HG03060 (cell line): ENCODE data around the gene DNAH9.

Experiments
- ATAC-seq: cut with Tn5 transposase; IDR thresholded peaks from one replicate; pipeline ENCODE4 v1.9.1; 2021; ENCODE audit warnings: low read depth, moderate number of reproducible peaks; ENCODE audit not compliant: unreplicated experiment

DNAH9 gene

GRCh38 chr17:11738151-11738550 lies 139.9 kb downstream of the DNAH9 start:
- no peak for ATAC-seq

- ATAC-seq, result no peak
Measured at GRCh38 chr17:11739351-11739750, 141.1 kb downstream of the DNAH9 start.

- no peak for ATAC-seq
Measured at GRCh38 chr17:11739848-11740247, 141.6 kb downstream of the DNAH9 start.

GRCh38 chr17:11742886-11743285 lies 144.6 kb downstream of the DNAH9 start:
- no peak for ATAC-seq

- no peak for ATAC-seq
Measured at GRCh38 chr17:11744696-11745095, 146.4 kb downstream of the DNAH9 start.

GRCh38 chr17:11747441-11747840 lies 149.2 kb downstream of the DNAH9 start:
- ATAC-seq, result no peak

GRCh38 chr17:11757815-11758214 lies 159.5 kb downstream of the DNAH9 start:
- ATAC-seq, result no peak

- no peak for ATAC-seq
Measured at GRCh38 chr17:11768106-11768505, 169.8 kb downstream of the DNAH9 start.

GRCh38 chr17:11768981-11769380 lies 170.7 kb downstream of the DNAH9 start:
- ATAC-seq, result no peak

- ATAC-seq, result no peak
Measured at GRCh38 chr17:11772031-11772430, 173.8 kb downstream of the DNAH9 start.

GRCh38 chr17:11779892-11780291 lies 181.6 kb downstream of the DNAH9 start:
- ATAC-seq, result no peak

GRCh38 chr17:11780621-11781020 lies 182.4 kb downstream of the DNAH9 start:
- no peak for ATAC-seq

GRCh38 chr17:11786711-11787438 lies 188.6 kb downstream of the DNAH9 start:
- no peak for ATAC-seq

GRCh38 chr17:11795906-11796305 lies 197.6 kb downstream of the DNAH9 start:
- ATAC-seq, result no peak

GRCh38 chr17:11797803-11798202 lies 199.5 kb downstream of the DNAH9 start:
- no peak for ATAC-seq

GRCh38 chr17:11803231-11803969 lies 205.1 kb downstream of the DNAH9 start:
- ATAC-seq, result no peak

GRCh38 chr17:11805138-11805537 lies 206.9 kb downstream of the DNAH9 start:
- no peak for ATAC-seq

GRCh38 chr17:11805952-11806351 lies 207.7 kb downstream of the DNAH9 start:
- ATAC-seq, result no peak

GRCh38 chr17:11807606-11808005 lies 209.3 kb downstream of the DNAH9 start:
- ATAC-seq, result no peak

- ATAC-seq, result no peak
Measured at GRCh38 chr17:11813278-11813677, 215.0 kb downstream of the DNAH9 start.

GRCh38 chr17:11813871-11814270 lies 215.6 kb downstream of the DNAH9 start:
- ATAC-seq, result no peak

- ATAC-seq, result no peak
Measured at GRCh38 chr17:11814655-11815262, 216.5 kb downstream of the DNAH9 start.
